Measurements from ENCODE around the gene CCDC18.

- TF ChIP-seq CTCF (conservative IDR thresholded peaks at IDR 0.05 in 1 of 2, IDR thresholded peaks at IDR 0.05 in 1 of 2; ENCODE audit: extremely low read depth in 1 of 2, insufficient read depth in 1 of 2, low read depth in 1 of 2, low read length in 2 of 2) (no peak), EZH2 (IDR thresholded peaks at IDR 0.05; ENCODE audit: borderline replicate concordance, low read length) (no peak)
Observed at GRCh38 chr1:93137604-93138292, 42.8 kb upstream of the CCDC18 start.
